Stimulated activated CD4-positive, alpha-beta T cell treated with anti-CD3 and anti-CD28 coated beads, Interleukin-1b, Interleukin-23, amount 100 ng/mL, for 24 hours (primary cell): ENCODE data around the gene PLPP3.
"Not testable (repeated sequence)": the region's sequence is repeated elsewhere in the genome, so short reads cannot be mapped to it uniquely, and the experiment has no call there.

Source experiments
- DNase-seq, 4 experiments: peaks; one replicate each; pipeline ENCODE4 v3.0.0-alpha.2; 2020; ENCODE audit warnings: low read depth in 4 of 4, low spot score in 1 of 4

Gene PLPP3

GRCh38 chr1:56578963-56579875 is at the start of gene PLPP3:
TSS of gene PLPP3 (minus strand) at chr1:56579563. CDS start at chr1:56579016, 547 bp downstream.
- no peak for DNase-seq

GRCh38 chr1:56627636-56628039 is 48.3 kb upstream of the PLPP3 start:
- DNase-seq: no peak

GRCh38 chr1:56627019-56627635 is 47.8 kb upstream of the PLPP3 start:
- DNase-seq: no peak

GRCh38 chr1:56626546-56626945 is 47.2 kb upstream of the PLPP3 start:
- DNase-seq: no peak

GRCh38 chr1:56625819-56626440 is 46.6 kb upstream of the PLPP3 start:
- no peak for DNase-seq

GRCh38 chr1:56617141-56617540 is 37.8 kb upstream of the PLPP3 start:
- no peak for DNase-seq

GRCh38 chr1:56610770-56611169 is 31.4 kb upstream of the PLPP3 start:
- not testable (repeated sequence) for DNase-seq

- not testable (repeated sequence) for DNase-seq
Observed at GRCh38 chr1:56610097-56610496, 30.7 kb upstream of the PLPP3 start.

GRCh38 chr1:56595397-56596191 is 16.2 kb upstream of the PLPP3 start:
- not testable (repeated sequence) for DNase-seq

GRCh38 chr1:56591909-56592308 is 12.5 kb upstream of the PLPP3 start:
- DNase-seq: no peak

- no peak for DNase-seq
Observed at GRCh38 chr1:56590520-56591011, 11.2 kb upstream of the PLPP3 start.

GRCh38 chr1:56589369-56589768 is 10.0 kb upstream of the PLPP3 start:
- no peak for DNase-seq

GRCh38 chr1:56586502-56586901 is 7.1 kb upstream of the PLPP3 start:
- no peak for DNase-seq

GRCh38 chr1:56585985-56586384 is 6.6 kb upstream of the PLPP3 start:
- no peak for DNase-seq

- DNase-seq: no peak
Observed at GRCh38 chr1:56584910-56585528, 5.7 kb upstream of the PLPP3 start.

- no peak for DNase-seq
Observed at GRCh38 chr1:56583957-56584468, 4.7 kb upstream of the PLPP3 start.

- no peak for DNase-seq
Observed at GRCh38 chr1:56580771-56581170, 1.4 kb upstream of the PLPP3 start.

GRCh38 chr1:56578138-56578962 is 1.0 kb downstream of the PLPP3 start:
- no peak for DNase-seq

GRCh38 chr1:56577406-56578137 is 1.8 kb downstream of the PLPP3 start:
- no peak for DNase-seq
